CD4-positive, alpha-beta T cell treated with Interferon alpha-2 for 1 hour (primary cell): ENCODE data around the gene DDX39B.

Source experiments
- DNase-seq, 2 donors: peaks; one replicate each; pipeline ENCODE4 v3.0.0-alpha.2; 2020 to 2022

Gene DDX39B

GRCh38 chr6:31546958-31547726 lies 5.3 kb upstream of the DDX39B start, which contains the start of gene NFKBIL1:
Gene NFKBIL1 (plus strand): TSS chr6:31547608. CDS start chr6:31547695, 87 bp downstream.
- DNase-seq: peak; percentile 93 to 94

- peak; percentile 84 to 89 for DNase-seq
Measured at GRCh38 chr6:31546339-31546957, 4.6 kb upstream of the DDX39B start, which contains the start of gene ATP6V1G2. Gene ATP6V1G2 (minus strand): TSS chr6:31546608. CDS start chr6:31546559, 49 bp downstream.

- DNase-seq: no peak
Measured at GRCh38 chr6:31545291-31545690, 3.5 kb upstream of the DDX39B start.

GRCh38 chr6:31544676-31545075 lies 2.9 kb upstream of the DDX39B start:
- no peak for DNase-seq

GRCh38 chr6:31543639-31544038 lies 1.8 kb upstream of the DDX39B start:
- DNase-seq: no peak

GRCh38 chr6:31541059-31541657 lies 645 bp downstream of the DDX39B start:
- DNase-seq: peak; percentile 70 to 84

- no peak for DNase-seq
Measured at GRCh38 chr6:31540640-31541039, 1.2 kb downstream of the DDX39B start.

- DNase-seq: peak in 1 of 2 donors; percentile 41
Measured at GRCh38 chr6:31538805-31539400, 2.9 kb downstream of the DDX39B start.

- no peak for DNase-seq
Measured at GRCh38 chr6:31535538-31536324, 6.1 kb downstream of the DDX39B start.

GRCh38 chr6:31534521-31535040 lies 7.2 kb downstream of the DDX39B start:
- DNase-seq: no peak

- DNase-seq: no peak
Measured at GRCh38 chr6:31534011-31534410, 7.8 kb downstream of the DDX39B start.

GRCh38 chr6:31533455-31533841 lies 8.4 kb downstream of the DDX39B start:
- DNase-seq: no peak

- DNase-seq: no peak
Measured at GRCh38 chr6:31532644-31533454, 9.0 kb downstream of the DDX39B start.

GRCh38 chr6:31531771-31532643 lies 9.8 kb downstream of the DDX39B start:
- no peak for DNase-seq

GRCh38 chr6:31531162-31531561 lies 10.6 kb downstream of the DDX39B start:
- DNase-seq: no peak

GRCh38 chr6:31530659-31531058 lies 11.1 kb downstream of the DDX39B start:
- no peak for DNase-seq

- no peak for DNase-seq
Measured at GRCh38 chr6:31529329-31530150, 12.3 kb downstream of the DDX39B start.

GRCh38 chr6:31528821-31529328 lies 12.9 kb downstream of the DDX39B start, which contains the start of gene MCCD1:
Gene MCCD1 (plus strand): TSS chr6:31528962. CDS start chr6:31529015, 53 bp downstream.
- DNase-seq: no peak

GRCh38 chr6:31528307-31528777 lies 13.5 kb downstream of the DDX39B start:
- no peak for DNase-seq
